HG03342 (cell line): Measurements from ENCODE around the gene FAM200C.

ENCODE experiments used
- ATAC-seq: cut with Tn5 transposase; IDR thresholded peaks from one replicate; pipeline ENCODE4 v1.9.1; 2021; ENCODE audit warnings: mild to moderate bottlenecking, moderate library complexity; ENCODE audit not compliant: unreplicated experiment

FAM200C gene

DNA sequence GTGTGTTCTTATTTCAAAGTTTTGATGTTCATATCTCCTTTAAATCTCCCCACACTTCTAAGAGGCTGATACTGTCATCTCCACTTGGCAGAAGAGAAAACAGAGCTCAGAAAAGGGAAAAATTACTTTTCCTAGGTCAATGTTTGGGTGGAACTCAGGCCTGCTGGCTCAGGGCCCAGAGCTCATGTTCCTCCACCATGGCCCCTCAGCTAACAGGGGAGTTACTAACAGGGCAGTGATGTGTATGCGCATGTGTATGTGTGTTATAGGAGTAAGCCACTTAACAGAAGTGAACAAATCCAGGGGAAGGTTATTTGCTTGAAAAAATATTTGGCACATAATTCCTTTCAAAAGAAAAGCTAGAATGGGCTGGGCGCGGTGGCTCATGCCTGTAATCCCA, 32.0 kb downstream of the FAM200C start:
- no peak for ATAC-seq

DNA sequence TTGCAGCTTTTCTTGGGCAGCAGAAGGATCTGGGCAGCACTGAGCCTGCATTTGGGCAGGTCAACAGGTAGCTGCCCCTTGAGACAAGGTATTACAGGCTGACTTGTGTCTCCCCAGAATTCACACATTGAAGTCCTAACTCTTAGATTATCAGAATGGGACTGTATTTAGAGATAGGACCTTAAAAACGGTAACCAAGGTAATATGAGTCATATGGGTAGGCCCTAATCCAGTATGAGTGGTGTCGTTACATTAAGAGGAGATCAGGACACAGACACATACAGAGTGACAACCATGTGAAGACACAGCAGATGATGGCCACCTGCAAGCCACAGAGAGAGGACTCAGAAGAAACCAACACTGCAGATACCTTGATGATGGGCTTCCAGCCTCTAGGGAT, 32.6 kb downstream of the FAM200C start:
- ATAC-seq: no peak

DNA sequence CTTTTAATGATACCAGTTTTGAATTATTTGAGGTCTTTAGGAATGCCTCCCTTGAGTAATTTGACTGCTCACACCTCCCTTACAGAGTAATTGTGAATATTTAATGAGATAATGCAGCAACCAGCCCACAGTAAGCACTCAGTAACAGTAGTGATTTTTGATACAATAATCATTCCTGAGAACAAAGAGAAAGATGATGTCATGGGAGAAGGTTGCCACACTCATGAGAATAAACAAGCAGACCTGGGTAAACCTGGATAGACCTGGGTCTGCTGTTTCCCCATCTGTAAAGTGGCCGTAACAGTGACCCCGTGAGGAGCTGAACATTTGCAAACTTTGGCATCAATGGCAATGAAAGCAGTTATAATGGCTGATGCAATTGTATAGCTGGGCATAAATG, 33.6 kb downstream of the FAM200C start:
- no peak for ATAC-seq

DNA sequence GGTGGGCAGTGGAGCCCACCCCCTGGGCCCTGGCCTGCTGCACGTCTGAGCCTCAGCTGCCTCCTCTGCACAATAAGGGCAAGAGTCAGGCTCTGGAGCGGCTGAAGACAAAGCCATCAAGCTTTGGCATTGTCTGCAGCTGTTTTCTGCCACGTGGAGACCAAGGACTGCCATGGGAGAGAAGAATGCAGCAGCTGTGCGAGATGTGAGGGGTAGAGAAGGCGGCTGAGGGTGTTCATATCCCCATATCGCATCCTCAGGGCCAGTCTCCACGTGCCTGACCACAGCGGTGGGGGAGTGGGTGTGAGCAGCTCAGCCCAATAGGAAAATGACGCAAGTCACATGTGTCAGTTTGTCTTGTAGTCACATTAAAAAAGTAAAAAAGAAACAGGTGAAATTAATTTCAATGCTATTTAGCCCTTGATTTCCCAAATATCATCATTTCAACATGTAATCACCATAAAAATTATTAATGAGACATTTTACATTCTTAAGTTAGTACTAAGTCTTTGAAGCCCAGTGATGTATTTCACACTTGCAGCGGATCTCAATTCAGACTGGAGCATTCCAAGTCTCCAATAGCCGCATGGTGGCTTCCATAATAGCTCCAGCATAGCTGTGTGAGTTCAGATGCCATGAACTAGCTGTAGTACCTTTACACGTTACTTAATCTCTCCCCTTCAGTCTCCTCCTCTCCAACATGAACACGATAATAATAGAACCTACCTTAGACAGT, 36.0 kb downstream of the FAM200C start:
- no peak for ATAC-seq

DNA sequence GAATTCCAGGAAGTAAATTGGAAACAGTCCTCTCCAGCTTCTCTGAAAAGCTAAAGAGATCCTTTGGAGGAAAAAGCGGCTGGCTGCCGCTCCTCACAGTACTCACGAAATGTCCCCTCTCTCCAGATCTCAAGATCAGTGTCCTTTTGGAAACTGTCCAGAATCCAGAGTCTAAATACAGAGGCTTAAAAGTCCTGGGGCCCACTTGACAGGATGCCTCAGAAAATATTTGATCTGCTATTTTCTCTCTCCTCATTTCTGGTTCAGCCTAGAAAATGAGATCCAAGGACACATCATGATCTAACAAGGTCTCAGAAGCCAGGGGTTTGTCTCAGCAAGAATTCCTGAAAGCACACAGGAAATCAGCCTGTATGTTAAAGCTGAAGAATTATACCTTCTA, 36.6 kb downstream of the FAM200C start:
- ATAC-seq: no peak

DNA sequence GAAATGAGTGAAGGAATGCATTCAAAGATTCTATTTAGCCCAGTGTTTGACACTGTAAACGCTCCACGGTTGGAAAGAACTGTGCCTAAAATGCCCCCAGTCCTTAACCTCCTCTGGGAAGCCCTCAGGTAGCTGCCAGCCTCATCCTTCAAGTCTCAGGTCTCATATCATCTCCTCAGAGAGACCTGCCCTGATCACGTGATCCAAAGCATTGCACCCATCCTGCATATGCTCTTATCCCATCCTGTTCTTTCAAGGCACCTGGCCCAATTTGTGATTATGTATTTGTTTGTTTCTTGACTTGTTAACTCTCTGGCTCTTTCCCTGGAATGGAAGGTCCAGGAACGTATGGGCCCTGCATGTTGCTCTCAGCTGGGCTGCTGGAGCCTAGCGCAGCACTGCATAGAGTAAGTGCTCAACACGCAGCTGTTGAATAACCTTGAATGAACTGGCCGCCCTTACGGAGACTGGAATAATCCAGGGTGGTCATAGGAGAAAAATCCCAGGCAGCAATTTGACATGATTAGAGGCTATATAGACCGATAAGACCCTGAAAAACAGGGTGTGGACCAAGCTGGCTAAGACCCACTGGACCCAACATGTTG, 38.1 kb downstream of the FAM200C start:
- no peak for ATAC-seq

DNA sequence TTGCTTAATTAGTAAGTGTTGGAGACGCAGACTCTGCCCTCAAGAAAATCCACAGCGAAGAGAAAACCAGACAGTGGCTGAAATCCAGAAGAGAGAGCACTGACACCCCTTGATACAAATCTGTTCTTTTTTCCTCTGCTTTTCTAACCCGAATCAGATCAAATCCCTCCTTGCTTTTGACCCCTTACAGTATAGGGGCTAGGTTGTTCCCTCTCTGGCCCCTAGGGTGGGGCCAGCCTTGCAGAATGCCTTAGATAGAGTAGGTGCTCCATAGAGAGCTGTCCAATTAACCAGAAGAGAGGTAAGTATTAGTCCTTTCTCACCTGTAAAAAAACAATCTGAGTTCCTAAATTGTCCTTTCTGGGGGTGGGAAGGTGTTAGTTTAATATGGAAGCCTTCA, 39.5 kb downstream of the FAM200C start:
- no peak for ATAC-seq

DNA sequence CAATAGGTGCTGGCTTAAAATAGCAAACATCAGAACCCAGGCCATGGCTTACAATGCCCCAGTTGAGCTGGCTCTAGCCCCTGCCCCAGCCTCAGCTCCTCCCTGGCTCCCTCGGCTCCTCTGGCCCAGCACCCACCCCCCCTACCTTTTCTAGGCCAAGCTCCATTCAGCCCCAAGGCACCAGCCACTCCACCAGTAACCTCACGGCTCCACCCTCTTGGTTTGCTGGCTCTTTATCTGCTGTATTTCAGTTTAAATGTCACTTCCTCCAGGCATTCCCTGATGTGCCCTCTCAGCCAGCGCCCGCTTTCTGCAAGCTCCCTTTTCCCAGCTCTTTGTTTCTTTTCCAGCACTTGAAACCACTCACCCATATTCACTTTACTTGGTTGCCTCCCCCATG, 40.0 kb downstream of the FAM200C start:
- no peak for ATAC-seq

DNA sequence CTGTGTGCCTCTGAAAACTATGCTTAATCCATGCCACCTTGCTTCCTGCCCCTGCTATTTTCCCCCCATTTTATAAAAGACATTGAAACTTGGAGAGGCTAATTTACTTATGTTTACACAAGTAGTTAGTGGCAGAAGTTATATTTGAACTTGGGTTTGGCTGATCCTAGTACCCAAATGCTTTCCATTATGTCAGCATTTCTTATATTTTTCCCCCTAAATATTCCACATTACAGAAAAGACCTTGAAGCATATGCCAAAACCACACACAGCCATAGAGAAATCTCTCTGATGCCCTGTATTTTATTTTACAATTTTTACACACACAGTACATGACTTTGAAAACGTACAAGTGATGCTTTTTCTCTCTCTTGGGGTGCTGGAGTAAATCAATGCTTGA, 40.6 kb downstream of the FAM200C start:
- no peak for ATAC-seq

DNA sequence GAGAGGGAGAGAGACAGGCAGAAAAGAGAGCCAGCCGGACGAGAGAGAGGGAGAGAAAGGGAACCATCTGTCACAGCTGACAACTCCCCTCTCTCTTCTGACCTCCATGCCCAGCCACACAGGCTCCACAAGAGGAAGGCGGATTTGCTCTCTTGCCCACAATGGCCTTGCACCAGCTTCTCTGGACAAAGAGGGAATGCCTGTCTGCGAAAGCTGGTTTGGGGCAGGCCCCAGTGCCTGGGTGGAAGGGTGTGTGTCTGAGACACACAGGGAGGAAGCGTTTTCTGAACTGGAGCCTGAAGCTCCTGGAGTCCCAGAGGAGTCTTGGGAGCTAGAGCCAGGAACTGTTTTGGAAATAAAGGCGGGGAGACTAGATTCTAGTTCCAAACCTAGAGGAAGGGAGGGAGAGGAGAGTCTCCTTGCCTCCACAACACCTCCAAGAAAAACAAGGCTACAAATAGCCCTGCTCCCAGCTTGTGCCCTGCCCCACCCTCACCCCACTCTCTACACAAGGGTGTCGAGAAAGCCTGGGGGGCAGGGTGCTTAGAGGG, 41.9 kb downstream of the FAM200C start:
- ATAC-seq: no peak

DNA sequence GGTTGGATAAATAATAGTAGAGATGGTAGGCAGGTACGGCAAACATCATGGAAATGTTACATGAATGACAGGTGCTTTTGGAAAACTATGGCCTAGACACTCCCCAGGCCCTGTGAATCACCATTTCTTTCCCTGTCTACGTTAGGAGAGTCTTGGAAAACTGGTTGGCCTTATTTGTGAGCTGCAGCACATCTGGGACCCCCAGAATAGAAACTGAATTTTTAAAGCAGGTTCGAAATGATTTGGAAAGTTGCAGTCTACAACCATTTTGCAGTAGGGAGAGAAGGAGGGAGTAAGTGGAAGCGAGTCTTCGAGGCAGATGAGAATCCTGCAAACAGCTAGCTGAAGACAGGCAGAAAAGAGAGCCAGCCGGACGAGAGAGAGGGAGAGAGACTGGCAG, 42.5 kb downstream of the FAM200C start:
- no peak for ATAC-seq

DNA sequence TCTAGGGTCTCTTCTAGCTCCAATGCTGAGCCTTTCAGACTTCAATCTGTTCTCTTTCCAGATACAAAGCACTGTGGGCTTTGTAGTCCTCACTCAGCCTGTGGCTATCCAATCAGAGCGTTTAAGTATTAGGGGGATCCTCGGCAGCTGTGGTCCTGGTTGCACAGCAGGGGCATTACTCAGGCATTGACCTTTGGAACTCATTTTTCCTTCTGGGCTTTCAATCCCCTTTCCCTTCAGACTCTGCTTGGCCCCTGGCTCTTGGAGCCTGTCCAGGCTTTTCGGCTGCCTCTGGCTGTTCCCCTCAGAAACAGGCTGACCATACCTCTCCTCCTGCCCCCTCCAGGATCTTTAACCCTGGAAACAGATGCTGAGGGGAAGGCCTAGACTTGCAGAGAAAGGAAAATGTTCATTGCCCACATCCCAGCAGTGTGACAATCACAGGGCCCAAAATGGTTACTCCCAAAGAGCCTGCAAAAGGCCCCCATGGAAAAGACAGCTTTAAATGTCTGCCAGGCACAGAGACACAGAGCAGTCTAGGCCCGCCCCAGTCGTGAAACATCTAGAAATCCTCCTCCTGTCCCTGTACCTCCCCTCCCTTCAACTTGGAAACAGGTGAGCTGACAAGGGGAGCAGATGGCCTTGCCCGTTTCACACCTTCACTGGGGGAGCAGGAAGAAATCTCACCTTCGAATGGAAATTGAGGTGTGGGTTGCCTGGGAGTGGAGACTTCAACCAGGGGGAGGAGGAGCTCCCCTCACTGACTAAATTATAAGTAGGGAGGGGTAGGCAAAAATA, 43.1 kb downstream of the FAM200C start:
- no peak for ATAC-seq

DNA sequence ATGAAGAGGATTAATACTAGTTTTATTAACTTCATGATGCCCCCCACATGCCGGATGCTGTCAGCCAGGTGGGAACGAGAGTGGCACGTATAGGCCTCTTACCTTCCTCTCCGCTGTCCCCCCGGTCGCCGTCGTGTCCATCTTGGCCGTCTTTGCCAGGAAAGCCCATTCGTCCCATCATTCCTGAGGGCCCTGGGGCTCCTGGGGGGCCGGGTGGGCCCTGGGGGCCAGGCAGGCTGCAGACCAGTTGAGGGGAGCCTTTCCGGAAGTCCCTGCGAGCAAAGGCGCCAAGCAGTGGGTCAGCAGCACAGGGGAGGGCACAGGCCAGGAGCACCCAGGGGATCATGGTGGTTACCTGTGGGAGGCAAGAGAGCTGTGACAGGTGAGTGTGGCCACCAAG, 45.2 kb downstream of the FAM200C start:
- ATAC-seq: no peak

DNA sequence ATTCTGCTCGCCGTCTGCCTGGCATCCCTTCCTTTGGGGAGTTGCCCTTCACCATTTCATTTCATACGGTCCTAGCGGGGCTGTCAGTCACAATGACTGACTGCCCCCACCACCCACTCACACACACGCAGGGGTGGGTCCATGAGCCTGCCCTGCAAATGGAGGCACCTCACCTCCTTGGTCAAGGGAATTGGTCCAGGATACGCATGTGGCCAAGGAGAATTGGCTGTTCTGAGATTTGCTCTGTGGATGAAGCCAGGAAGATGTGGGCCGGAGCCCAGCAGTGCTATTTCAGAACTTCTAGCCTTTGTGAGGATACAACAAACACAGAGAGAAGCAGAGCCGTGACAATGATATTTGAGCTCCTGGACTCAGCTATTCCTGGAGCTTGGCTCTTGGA, 46.5 kb downstream of the FAM200C start:
- ATAC-seq: no peak

DNA sequence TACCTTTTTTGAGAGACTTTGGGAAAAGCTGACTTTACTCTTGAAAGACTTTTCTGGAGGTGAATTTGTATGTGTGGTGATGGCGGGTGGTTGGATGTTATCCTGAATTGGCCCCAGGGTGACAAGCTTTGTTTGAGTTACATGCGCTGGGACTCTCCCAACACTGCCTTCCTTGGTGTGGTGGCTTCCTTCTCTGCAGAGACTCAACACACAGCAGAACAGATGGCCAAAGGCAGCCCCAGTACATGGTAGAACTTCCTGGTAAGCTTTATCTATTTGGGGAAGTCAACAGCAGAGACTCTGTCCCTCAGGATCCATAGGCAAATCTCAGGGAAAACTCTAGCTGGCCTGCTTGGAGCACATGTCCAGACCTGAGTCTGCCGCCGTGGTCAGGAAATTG, 47.5 kb downstream of the FAM200C start:
- no peak for ATAC-seq

DNA sequence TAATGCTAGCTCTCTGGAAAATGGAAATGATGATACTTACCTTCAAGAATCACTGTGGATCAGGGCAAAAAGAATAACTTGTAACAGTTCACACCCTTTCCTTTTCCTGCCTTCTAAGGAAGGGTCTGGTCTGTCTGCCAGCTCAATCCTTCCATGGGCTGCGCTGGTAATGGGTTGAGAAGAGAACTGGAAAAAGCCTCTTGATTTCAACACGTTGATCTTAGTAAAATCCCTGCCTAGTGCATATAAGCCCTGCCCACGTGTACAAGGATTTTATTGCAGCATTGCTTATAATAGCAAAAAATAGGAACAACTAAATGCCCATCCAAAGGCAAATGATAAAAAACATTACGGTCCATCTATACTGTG, 49.9 kb downstream of the FAM200C start:
- no peak for ATAC-seq

DNA sequence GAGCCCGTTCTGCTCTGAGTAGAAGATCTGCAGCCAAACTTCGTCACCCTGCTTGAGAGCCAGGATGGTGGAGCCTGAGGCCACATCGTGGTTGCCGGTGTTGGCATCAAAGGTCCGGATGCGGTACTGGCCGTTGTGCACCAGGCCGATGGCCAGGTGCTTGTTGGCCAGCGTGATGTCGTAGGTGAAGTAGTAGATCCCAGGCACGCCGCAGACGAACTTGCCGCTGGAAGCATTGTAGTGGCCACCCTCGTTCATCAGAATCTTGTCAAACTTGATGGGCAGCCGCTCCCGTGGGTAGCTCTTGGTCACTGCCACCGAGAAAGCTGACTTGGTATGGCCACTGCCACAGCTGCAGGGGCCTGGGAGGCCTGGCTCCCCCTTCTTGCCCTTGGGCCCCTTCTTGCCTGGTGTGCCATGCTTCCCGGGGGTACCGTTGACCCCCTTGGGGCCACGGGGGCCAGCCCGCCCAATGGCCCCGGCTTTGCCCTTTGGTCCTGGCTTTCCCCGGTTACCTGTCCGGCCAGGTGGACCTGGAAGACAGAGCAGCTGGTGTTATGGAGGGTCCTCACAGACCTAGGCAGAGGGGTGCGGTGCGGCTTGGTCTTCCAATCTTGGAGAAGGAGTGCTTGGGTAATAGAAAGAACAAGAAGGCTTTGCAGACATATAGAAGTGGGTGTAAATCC, 50.5 kb downstream of the FAM200C start:
- no peak for ATAC-seq

DNA sequence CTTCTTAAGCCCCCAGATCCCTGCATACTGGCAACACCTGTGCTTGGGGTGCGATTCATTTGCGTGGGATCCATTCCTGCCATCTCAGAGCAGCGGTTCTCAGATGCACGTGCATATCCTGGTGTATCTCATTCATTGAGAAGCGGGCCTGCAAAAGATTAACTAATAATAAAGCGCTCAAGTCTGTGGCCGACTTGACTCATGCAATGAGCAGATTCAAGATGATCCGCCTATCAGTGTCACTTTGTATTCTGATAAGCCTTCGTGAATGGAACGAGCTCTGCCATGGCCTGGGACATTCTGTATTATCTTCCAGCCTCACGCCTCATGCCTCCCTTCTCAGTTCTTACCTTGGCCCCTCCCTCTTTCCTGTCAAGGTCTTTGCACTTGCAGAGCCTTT, 51.8 kb downstream of the FAM200C start:
- no peak for ATAC-seq

DNA sequence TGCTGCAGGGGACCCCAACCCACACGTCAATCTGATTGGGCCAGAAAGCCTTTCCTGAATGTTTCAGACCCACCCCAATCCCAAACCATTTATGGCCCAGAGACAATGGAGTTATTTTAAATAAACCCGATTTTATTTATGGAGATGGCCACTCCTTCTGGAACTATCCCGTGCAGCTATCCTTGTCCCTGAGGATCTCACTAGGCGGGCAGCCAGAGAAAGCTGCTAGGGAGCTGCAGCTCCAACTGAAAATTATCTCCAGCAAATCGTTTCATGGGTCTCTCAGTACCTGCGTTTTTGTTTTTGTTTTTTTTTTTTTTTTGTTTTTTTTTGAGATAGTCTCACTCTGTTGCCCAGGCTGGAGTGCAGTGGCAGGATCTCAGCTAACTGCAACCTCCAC, 52.4 kb downstream of the FAM200C start:
- no peak for ATAC-seq
